Tibial artery (tissue), 4 donors: ENCODE data around the gene PURA.

Source experiments
- DNase-seq, 2 donors: peaks; one replicate each; pipeline ENCODE4 v3.0.0-alpha.2; 2019
- H3K27ac ChIP-seq, 2 donors: fragments of 200-600 bp; sonication (generic) in 1 of 2; 1 replicate in 1 of 2; 2 replicates in 1 of 2; pipeline ENCODE4 v1.5.1; 2018 to 2019; ENCODE audit warnings: mild to moderate bottlenecking in 1 of 2
- H3K27me3 ChIP-seq, 2 donors: fragments of 200-600 bp; sonication (generic) in 1 of 2; one replicate each; pipeline versions ENCODE4 v1.5.1 to v1.6.0; 2016 to 2019
- H3K36me3 ChIP-seq, 3 donors: fragments of 200-600 bp; sonication (generic) in 2 of 3; one replicate each; pipeline ENCODE4 v1.5.1; 2016 to 2019; ENCODE audit warnings: mild to moderate bottlenecking in 2 of 3
- H3K4me1 ChIP-seq, 4 donors: fragments of 200-600 bp; sonication (generic) in 2 of 4; 1 replicate in 3 of 4; 2 replicates in 1 of 4; pipeline ENCODE4 v1.5.1; 2016 to 2019
- H3K4me3 ChIP-seq, 2 donors: fragments of 200-600 bp; sonication (generic) in 1 of 2; 1 replicate in 1 of 2; 2 replicates in 1 of 2; pipeline ENCODE4 v1.5.1; 2018 to 2019; ENCODE audit warnings: mild to moderate bottlenecking in 2 of 2
- H3K9me3 ChIP-seq, 3 donors: fragments of 200-600 bp; sonication (generic) in 1 of 3; one replicate each; pipeline ENCODE4 v1.5.1; 2016 to 2019
- CTCF ChIP-seq, 2 experiments: fragments of 200-600 bp in 1 of 2; fragments of 450-650 bp in 1 of 2; IDR thresholded peaks; one replicate each; pipeline ENCODE4 v1.5.1; 2017 to 2019; ENCODE audit warnings: antibody characterized with exemption in 2 of 2, mild to moderate bottlenecking in 1 of 2, moderate library complexity in 1 of 2
- intact Hi-C: fragments of 100-400 bp; cut with DNase I; formaldehyde crosslinking; loops from one replicate; pipeline ENCODE4 v1.15.0; 2023; ENCODE audit warnings: low total_unique reads

The PURA gene

GRCh38 chr5:140140435-140140834 lies 26.5 kb downstream of the PURA start:
- Histone ChIP-seq H3K9me3 (no peaks in the 10 kb centered on the region), H3K27me3 (no peaks in the 10 kb centered on the region), H3K27ac (no peak overlapping the region), H3K4me3 (no peak overlapping the region), H3K36me3 (no peaks in the 10 kb centered on the region), H3K4me1 (peaks cover 0 to 28% (median 18%) of the 10 kb centered on the region in 4 donors)
- TF ChIP-seq CTCF (IDR thresholded peaks at IDR 0.05): no peak
- no peak for DNase-seq
- intact Hi-C loops: no loop called here

GRCh38 chr5:140141241-140141640 lies 27.3 kb downstream of the PURA start:
- no peak for TF ChIP-seq CTCF (IDR thresholded peaks at IDR 0.05)
- intact Hi-C loops: no loop called here
- H3K27ac ChIP-seq: no peak overlapping the region
- no peaks in the 10 kb centered on the region for H3K9me3 ChIP-seq
- H3K4me1 ChIP-seq: peaks cover 0 to 37% (median 26%) of the 10 kb centered on the region in 4 donors
- no peaks in the 10 kb centered on the region for H3K36me3 ChIP-seq
- H3K27me3 ChIP-seq: no peaks in the 10 kb centered on the region
- DNase-seq: peak in 1 of 2 donors; percentile 68
- no peak overlapping the region for H3K4me3 ChIP-seq

GRCh38 chr5:140142246-140142645 lies 28.3 kb downstream of the PURA start:
- no peaks in the 10 kb centered on the region for H3K9me3 ChIP-seq
- peak in 1 of 2 donors; percentile 23 for DNase-seq
- no peak for TF ChIP-seq CTCF (IDR thresholded peaks at IDR 0.05)
- intact Hi-C loops: no loop called here
- H3K27me3 ChIP-seq: no peaks in the 10 kb centered on the region
- peaks cover 0 to 40% (median 29%) of the 10 kb centered on the region in 4 donors for H3K4me1 ChIP-seq
- no peaks in the 10 kb centered on the region for H3K36me3 ChIP-seq
- H3K4me3 ChIP-seq: no peak overlapping the region
- no peak overlapping the region for H3K27ac ChIP-seq

- Histone ChIP-seq H3K27me3 (no peaks in the 10 kb centered on the region), H3K9me3 (no peaks in the 10 kb centered on the region), H3K36me3 (no peaks in the 10 kb centered on the region), H3K27ac (no peak overlapping the region), H3K4me3 (no peak overlapping the region), H3K4me1 (peaks cover 0 to 40% (median 29%) of the 10 kb centered on the region in 4 donors)
- intact Hi-C loops: no loop called here
- no peak for DNase-seq
- no peak for TF ChIP-seq CTCF (IDR thresholded peaks at IDR 0.05)
Measured at GRCh38 chr5:140142856-140143255, 28.9 kb downstream of the PURA start.

GRCh38 chr5:140143521-140144258 lies 29.8 kb downstream of the PURA start:
- H3K36me3 ChIP-seq: no peaks in the 10 kb centered on the region
- H3K4me3 ChIP-seq: no peak overlapping the region
- no peak overlapping the region for H3K27ac ChIP-seq
- H3K27me3 ChIP-seq: no peaks in the 10 kb centered on the region
- no peak for DNase-seq
- H3K4me1 ChIP-seq: peaks cover 0 to 40% (median 27%) of the 10 kb centered on the region in 4 donors
- no peak for TF ChIP-seq CTCF (IDR thresholded peaks at IDR 0.05)
- no peaks in the 10 kb centered on the region for H3K9me3 ChIP-seq
- intact Hi-C loops: no loop called here
